ENCODE data around the gene AP3B2.

GRCh38 chr15:82737975-82738374 is 28.3 kb upstream of the AP3B2 start:
- TF ChIP-seq CTCF (IDR thresholded peaks at IDR 0.05) (no peak), ZFX (IDR thresholded peaks at IDR 0.05; ENCODE audit: borderline replicate concordance) (no peak)

Data from 22Rv1 (cell line).